GM18868 (cell line): ENCODE data around the gene STRN3.
"Not testable (repeated sequence)": the region's sequence is repeated elsewhere in the genome, so short reads cannot be mapped to it uniquely, and the experiment has no call there.

Experiments used
- ATAC-seq: cut with Tn5 transposase; IDR thresholded peaks from one replicate; pipeline ENCODE4 v1.9.1; 2021; ENCODE audit warnings: mild to moderate bottlenecking, moderate library complexity; ENCODE audit not compliant: unreplicated experiment

STRN3 gene

GRCh38 chr14:30921305-30921704, 104.9 kb downstream of the STRN3 start:
- ATAC-seq, result no peak

- no peak for ATAC-seq
These were observed 110.6 kb downstream of the STRN3 start for GRCh38 chr14:30915596-30915995.

- no peak for ATAC-seq
These were observed 111.4 kb downstream of the STRN3 start for GRCh38 chr14:30914812-30915211.

GRCh38 chr14:30908826-30909225, 117.4 kb downstream of the STRN3 start:
- no peak for ATAC-seq

DNA sequence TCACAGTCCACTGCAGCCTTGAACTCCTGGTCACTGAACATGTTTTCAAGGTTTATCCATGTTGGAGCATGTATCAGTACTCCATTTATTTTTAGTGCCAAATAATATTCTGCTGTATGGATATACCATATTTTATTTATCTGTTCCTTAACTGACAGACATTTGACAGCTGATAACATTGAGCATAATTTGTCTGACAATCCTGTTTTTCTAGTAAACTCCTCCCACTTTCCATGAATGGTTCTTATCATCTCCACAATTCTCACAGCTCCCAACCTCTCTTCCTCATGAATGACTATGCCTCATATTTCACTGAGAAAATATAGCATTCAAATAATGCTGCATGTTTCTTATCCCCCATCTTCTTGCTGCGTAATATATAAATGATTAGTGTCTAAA, 118.5 kb downstream of the STRN3 start:
- ATAC-seq, result no peak

DNA sequence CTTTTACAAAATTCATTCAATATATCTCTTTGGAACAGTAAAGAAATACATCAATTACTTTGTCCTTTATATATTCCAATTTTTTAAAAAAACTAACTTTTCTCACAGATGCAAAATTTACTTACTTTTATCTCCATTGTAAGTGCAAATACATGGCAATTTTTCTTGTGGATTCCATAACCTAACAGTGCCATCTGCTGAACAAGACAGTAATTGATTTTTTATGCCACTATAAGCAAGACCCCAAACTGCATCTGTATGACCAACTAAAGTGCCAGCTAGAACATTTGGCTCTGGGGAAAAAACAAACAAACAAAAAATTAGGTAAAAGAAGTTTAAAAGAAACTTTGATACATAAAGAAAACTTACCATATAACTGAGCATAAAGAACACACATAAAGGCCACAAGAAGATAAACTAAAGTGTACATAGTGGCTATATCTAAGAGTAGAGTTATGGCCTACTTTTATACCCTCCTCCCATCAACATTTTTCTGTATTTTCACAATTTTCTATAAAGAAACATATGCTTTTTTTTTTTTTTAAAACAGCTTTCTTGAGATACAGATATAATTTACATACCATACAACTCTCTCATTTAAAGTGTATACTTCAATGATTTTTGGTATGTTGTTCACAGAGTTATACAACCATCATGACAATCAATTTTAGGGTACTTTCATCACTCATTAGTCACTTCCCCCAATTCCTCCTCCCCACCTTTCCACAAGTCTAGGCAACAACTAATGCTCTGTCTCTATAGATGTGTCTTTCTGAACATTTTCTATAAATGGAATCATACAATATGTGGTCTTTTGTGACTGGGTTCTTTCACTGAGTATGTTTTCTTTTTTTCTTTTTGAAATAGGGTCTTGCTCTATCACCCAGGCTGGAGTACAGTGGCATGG, 119.2 kb downstream of the STRN3 start:
- ATAC-seq, result no peak

GRCh38 chr14:30903285-30904124, 122.7 kb downstream of the STRN3 start:
- no peak for ATAC-seq

GRCh38 chr14:30897121-30897520, 129.1 kb downstream of the STRN3 start:
- not testable (repeated sequence) for ATAC-seq

DNA sequence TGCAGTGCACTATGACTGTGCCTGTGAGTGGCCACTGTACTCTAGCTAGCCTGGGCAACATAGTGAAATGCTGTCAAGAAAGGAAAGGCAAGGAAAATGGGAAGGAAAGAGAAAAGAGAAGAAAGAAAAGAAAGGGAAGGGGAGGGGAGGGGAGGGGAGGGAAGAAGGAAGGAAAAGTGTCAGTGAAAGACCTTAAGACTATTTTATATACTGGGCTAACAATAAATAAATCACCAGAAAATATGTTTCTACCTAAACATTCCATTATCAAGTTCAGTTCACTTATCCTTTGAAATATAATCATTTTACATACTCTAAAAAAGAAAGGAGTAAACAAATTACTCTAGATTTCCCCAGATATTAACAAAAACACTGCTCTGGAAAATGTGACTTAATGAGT, 129.7 kb downstream of the STRN3 start:
- no peak for ATAC-seq

- no peak for ATAC-seq
These were observed 131.2 kb downstream of the STRN3 start for GRCh38 chr14:30894923-30895515.

DNA sequence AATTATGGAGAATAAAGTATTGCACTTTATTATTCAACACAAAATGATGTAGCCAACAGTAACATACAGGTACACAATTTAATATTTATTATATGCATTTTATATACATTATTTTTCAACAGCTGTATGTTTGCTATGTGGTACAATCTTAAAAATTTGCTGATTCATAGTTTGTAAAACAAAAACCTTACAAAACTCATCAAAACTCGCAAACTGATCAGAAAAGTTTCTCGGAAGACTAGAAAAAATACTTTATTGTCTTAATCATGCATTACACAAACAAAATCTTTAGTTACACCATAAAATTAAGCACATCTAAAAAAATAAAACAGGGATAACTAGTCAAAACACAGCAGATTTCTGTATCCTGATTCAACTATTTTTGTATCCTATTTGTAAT, 132.4 kb downstream of the STRN3 start:
- no peak for ATAC-seq

GRCh38 chr14:30889244-30889594, 137.0 kb downstream of the STRN3 start:
- no peak for ATAC-seq

DNA sequence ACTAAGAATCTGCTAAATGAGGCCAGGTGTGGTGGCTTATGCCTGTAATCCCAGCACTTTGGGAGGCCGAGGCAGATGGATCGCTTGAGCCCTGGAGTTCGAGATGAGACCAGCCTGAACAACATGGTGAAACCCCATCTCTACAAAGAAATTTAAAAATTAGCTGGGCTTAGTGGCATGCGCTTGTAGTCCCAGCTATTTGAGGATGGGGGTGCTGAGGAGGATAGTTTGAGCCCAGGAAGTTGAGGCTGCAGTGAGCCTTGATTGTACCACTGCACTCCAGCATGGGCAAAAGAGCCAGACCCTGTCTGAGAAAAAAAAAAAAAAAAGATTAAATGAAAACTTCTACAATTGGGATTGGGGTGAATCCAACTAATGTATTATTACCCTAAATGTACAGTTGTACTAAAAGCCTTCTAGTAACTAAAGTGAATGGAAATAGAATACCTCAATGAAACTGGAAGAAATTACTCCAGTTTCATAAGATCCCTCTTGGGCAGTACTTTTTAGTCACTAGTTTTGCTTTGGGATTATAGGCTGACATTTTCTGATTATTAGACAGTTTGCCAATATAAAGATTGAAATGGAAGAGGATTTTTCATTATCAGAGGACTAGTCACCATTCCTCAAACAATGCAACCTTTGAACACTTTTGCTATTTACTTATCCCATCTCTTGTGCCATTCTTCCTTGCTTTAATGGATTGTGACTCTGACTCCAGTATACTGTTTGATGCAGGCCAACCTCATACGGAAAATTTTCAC, 137.5 kb downstream of the STRN3 start:
- ATAC-seq, result no peak

DNA sequence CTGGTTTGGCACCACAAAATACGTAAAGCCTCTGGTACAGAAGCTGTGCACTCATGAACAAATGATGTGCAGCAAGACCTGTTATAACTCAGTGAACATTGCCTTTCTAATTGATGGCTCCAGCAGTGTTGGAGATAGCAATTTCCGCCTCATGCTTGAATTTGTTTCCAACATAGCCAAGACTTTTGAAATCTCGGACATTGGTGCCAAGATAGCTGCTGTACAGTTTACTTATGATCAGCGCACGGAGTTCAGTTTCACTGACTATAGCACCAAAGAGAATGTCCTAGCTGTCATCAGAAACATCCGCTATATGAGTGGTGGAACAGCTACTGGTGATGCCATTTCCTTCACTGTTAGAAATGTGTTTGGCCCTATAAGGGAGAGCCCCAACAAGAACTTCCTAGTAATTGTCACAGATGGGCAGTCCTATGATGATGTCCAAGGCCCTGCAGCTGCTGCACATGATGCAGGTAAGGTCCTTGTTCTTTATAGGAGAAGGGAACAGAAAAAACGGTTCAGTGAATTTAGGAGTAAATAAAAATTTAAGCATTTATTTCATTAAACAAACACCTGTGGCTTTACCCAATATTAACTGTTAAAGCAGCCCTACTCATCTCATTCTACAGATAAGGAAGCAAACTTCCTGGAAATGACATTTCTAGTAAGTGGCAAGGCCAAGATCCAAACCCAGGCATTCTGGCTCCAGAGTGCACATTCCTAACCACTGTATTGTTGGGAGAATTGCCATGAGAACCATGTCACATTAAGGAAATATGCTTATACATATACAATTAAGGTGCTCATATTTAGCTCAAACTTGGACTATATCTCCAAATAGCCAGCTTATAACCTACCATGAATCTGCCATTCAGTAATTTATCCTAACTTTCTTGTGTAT, 140.1 kb downstream of the STRN3 start:
- ATAC-seq, result no peak

DNA sequence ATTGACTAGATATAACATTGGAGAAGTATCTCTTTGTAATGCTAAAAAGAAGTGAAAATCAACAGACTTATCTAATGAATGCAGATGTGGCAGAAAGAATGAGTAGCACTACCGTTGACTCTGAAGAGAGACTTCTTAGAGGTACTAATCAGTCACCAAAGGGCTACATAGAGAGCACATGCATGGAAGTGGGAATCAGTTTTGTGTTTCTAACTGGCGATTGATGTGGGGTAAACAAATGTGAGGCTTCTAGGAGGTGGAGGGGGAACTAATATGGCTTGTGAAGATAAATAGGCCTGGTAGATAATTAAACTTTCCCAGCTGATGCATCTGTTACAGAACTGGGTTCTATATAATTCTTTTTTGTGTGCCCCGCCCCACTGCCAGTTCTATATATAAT, 141.3 kb downstream of the STRN3 start:
- no peak for ATAC-seq

DNA sequence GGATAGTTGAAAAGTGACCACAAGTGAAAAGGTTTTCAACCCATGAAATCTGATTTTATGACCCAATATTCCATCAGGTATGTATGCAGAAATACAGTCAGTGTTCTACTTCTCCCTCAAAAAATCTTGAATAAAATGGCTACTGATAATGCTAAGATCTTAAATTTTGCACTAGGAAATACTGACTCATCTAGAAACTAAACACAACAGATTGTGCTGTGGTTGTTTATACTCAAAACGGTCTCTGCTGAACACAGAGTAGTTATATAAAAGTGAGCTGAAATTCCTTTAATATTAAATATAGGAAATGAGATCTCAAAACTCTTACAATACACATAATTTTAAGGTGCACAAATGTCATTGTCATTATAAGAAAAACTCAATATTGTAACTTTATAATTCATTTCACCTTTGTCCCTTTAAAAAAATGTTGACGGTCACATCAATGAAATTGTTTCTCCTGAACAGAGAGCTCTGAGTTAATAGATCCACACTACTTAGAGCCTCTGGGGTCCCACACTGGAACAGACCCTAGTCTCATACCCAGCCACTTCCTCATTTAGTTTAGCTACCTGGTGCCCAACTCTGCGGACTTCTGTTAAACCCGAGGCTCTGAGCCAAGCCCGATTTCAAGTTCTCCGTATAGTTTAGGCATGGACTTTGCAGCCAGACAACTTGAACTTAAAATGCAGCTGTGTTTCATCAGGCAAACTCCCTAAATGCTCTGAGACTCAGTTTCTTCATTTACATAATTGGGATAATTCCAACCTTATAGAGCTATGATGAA, 142.5 kb downstream of the STRN3 start:
- ATAC-seq, result peak; percentile 83

- ATAC-seq, result no peak
These were observed 143.7 kb downstream of the STRN3 start for GRCh38 chr14:30882431-30882830.

DNA sequence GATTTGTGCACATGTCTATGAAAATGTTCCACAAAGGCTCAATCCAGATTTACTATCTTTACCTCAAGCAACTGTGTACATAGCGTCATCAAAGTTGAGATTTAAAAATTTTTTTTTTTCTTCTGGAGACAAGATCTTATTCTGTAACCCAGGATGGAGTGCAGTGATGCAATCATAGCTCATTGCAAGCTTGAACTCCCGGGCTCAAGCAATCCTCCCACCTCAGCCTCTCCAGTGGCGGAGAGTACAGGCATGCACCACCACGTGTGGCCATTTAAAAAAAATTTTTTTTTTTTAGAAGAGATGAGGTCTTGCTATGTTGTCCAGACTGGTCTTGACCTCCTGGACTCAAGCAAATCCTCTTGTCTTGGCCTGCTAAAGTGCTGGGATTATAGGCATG, 149.5 kb downstream of the STRN3 start:
- no peak for ATAC-seq

GRCh38 chr14:30875788-30876053, 150.5 kb downstream of the STRN3 start:
- no peak for ATAC-seq
